SK-N-SH treated with all-trans-retinoic acid at 6 μM for 48 hours (cell line): ENCODE data around the gene LUZP1.

ENCODE experiments used
- ATAC-seq: fragments of 200-7000 bp; cut with Tn5 transposase; 3 replicates; pipeline ENCODE4 v1.9.1; 2020; ENCODE audit warnings: mild to moderate bottlenecking, moderate library complexity
- ARNTL ChIP-seq: fragments of 450-650 bp; formaldehyde crosslinking; IDR thresholded peaks from 2 replicates; pipeline ENCODE4 v1.5.0; 2020; ENCODE audit warnings: low read depth, mild to moderate bottlenecking, moderate library complexity, borderline replicate concordance
- BACH2 ChIP-seq: fragments of 250-450 bp; sonication (Bioruptor Pico); IDR thresholded peaks from 2 replicates; pipeline ENCODE4 v1.9.0; 2021; ENCODE audit warnings: mild to moderate bottlenecking, borderline replicate concordance
- CREB5 ChIP-seq: fragments of 250-450 bp; sonication (Bioruptor Pico); IDR thresholded peaks from 2 replicates; pipeline ENCODE4 v1.5.1; 2020; ENCODE audit warnings: low read depth, mild to moderate bottlenecking, moderate library complexity
- CSDC2 ChIP-seq: fragments of 250-450 bp; sonication (Bioruptor Pico); IDR thresholded peaks from 2 replicates; pipeline ENCODE4 v1.5.0; 2020; ENCODE audit warnings: mild to moderate bottlenecking, moderate library complexity
- CSRNP3 ChIP-seq: fragments of 250-450 bp; sonication (Bioruptor Pico); IDR thresholded peaks from 2 replicates; pipeline ENCODE4 v1.5.1; 2021; ENCODE audit warnings: mild to moderate bottlenecking, moderate library complexity
- ESRRG ChIP-seq: fragments of 250-450 bp; sonication (Bioruptor Pico); IDR thresholded peaks from 2 replicates; pipeline ENCODE4 v1.6.1; 2021; ENCODE audit warnings: mild to moderate bottlenecking
- GLIS3 ChIP-seq: fragments of 250-450 bp; sonication (Bioruptor Pico); IDR thresholded peaks from 2 replicates; pipeline ENCODE4 v1.5.0; 2020; ENCODE audit warnings: mild to moderate bottlenecking, moderate library complexity
- ISL1 ChIP-seq: fragments of 250-450 bp; sonication (Bioruptor Pico); IDR thresholded peaks from 2 replicates; pipeline ENCODE4 v2.1.2; 2022; ENCODE audit warnings: mild to moderate bottlenecking, moderate library complexity
- PATZ1 ChIP-seq: fragments of 250-450 bp; sonication (Bioruptor Pico); IDR thresholded peaks from 2 replicates; pipeline ENCODE4 v1.8.0; 2020; ENCODE audit warnings: mild to moderate bottlenecking, moderate library complexity, borderline replicate concordance
- PPARA ChIP-seq: fragments of 250-450 bp; sonication (Bioruptor Pico); IDR thresholded peaks from 2 replicates; pipeline ENCODE4 v1.5.0; 2020; ENCODE audit warnings: mild to moderate bottlenecking, borderline replicate concordance
- RARB ChIP-seq: fragments of 250-450 bp; sonication (Bioruptor Pico); IDR thresholded peaks from 2 replicates; pipeline ENCODE4 v1.8.0; 2021; ENCODE audit warnings: mild to moderate bottlenecking, moderate library complexity
- SNAI2 ChIP-seq: fragments of 250-450 bp; sonication (Bioruptor Pico); IDR thresholded peaks from 2 replicates; pipeline ENCODE4 v1.5.0; 2020; ENCODE audit warnings: mild to moderate bottlenecking, moderate library complexity
- TCF4 ChIP-seq: fragments of 250-450 bp; sonication (Bioruptor Pico); IDR thresholded peaks from 2 replicates; pipeline ENCODE4 v1.8.0; 2021; ENCODE audit warnings: mild to moderate bottlenecking, moderate library complexity, borderline replicate concordance
- TOX ChIP-seq: fragments of 250-450 bp; sonication (Bioruptor Pico); IDR thresholded peaks from 2 replicates; pipeline ENCODE4 v1.8.0; 2021; ENCODE audit warnings: mild to moderate bottlenecking, moderate library complexity, borderline replicate concordance
- ZC3H10 ChIP-seq: fragments of 250-450 bp; sonication (Bioruptor Pico); IDR thresholded peaks from 2 replicates; pipeline ENCODE4 v1.5.1; 2021; ENCODE audit warnings: mild to moderate bottlenecking, moderate library complexity
- ZFP3 ChIP-seq: fragments of 250-450 bp; sonication (Bioruptor Pico); IDR thresholded peaks from 2 replicates; pipeline ENCODE4 v1.5.0; 2020; ENCODE audit warnings: mild to moderate bottlenecking, moderate library complexity
- ZFP30 ChIP-seq: fragments of 450-650 bp; formaldehyde crosslinking; IDR thresholded peaks from 2 replicates; pipeline ENCODE4 v1.5.0; 2022; ENCODE audit warnings: mild to moderate bottlenecking, moderate library complexity
- ZNF565 ChIP-seq: fragments of 450-650 bp; formaldehyde crosslinking; conservative IDR thresholded peaks from 2 replicates; pipeline ENCODE4 v1.5.0; 2020; ENCODE audit warnings: low read depth, mild to moderate bottlenecking, moderate library complexity
- ZNF70 ChIP-seq: fragments of 450-650 bp; formaldehyde crosslinking; IDR thresholded peaks from 2 replicates; pipeline ENCODE4 v1.5.0; 2020; ENCODE audit warnings: mild to moderate bottlenecking, moderate library complexity
- ZNF8 ChIP-seq: fragments of 450-650 bp; formaldehyde crosslinking; IDR thresholded peaks from 2 replicates; pipeline ENCODE4 v1.5.0; 2020; ENCODE audit warnings: mild to moderate bottlenecking, moderate library complexity
- TF ChIP-seq, protein P1 (sequence below): fragments of 250-450 bp; sonication (Bioruptor Pico); IDR thresholded peaks from 2 replicates; pipeline ENCODE4 v1.5.0; 2020; ENCODE audit warnings: mild to moderate bottlenecking, moderate library complexity

LUZP1 gene

DNA sequence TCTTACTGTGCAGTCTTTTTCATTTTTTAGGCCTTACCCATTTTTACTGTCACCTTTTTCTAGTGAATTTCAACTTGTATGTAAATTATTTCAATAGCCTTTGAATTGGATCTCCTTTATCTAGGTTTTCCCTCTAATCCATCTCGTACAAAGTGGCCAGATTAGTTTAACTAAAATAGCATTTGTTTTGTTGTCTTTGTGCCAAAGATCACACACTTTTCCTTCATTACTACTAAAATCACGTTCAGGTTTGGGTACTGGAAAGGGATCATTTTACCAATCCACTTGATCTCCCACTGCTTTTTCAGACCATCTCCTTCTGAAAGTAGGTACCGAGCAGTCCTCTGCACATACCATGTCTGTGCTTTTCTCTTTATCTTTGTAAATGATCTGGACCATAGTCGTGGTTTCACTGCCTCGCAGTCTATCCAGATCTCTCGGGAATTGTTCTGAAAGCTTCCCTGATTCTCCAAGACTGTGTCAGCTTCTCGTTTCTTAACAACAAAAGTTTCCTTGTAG, 129.3 kb downstream of the LUZP1 start:
- no peak for TF ChIP-seq ZNF565 (CRISPR knock-in tag)
- no peak for TF ChIP-seq GLIS3
- TF ChIP-seq SNAI2 (CRISPR knock-in tag) = no peak
- TF ChIP-seq, protein P1, sequence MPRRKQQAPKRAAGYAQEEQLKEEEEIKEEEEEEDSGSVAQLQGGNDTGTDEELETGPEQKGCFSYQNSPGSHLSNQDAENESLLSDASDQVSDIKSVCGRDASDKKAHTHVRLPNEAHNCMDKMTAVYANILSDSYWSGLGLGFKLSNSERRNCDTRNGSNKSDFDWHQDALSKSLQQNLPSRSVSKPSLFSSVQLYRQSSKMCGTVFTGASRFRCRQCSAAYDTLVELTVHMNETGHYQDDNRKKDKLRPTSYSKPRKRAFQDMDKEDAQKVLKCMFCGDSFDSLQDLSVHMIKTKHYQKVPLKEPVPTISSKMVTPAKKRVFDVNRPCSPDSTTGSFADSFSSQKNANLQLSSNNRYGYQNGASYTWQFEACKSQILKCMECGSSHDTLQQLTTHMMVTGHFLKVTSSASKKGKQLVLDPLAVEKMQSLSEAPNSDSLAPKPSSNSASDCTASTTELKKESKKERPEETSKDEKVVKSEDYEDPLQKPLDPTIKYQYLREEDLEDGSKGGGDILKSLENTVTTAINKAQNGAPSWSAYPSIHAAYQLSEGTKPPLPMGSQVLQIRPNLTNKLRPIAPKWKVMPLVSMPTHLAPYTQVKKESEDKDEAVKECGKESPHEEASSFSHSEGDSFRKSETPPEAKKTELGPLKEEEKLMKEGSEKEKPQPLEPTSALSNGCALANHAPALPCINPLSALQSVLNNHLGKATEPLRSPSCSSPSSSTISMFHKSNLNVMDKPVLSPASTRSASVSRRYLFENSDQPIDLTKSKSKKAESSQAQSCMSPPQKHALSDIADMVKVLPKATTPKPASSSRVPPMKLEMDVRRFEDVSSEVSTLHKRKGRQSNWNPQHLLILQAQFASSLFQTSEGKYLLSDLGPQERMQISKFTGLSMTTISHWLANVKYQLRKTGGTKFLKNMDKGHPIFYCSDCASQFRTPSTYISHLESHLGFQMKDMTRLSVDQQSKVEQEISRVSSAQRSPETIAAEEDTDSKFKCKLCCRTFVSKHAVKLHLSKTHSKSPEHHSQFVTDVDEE (CRISPR knock-in tag) = no peak
- no peak for TF ChIP-seq PATZ1 (CRISPR knock-in tag)
- TF ChIP-seq RARB = no peak
- TF ChIP-seq CSRNP3 (CRISPR knock-in tag) = no peak
- TF ChIP-seq CSDC2 (CRISPR knock-in tag) = no peak
- no peak for TF ChIP-seq ARNTL (CRISPR knock-in tag)
- TF ChIP-seq ISL1 (CRISPR knock-in tag) = no peak
- no peak for TF ChIP-seq ESRRG (CRISPR knock-in tag)
- TF ChIP-seq ZFP3 = no peak
- TF ChIP-seq ZNF70 (CRISPR knock-in tag) = no peak
- TF ChIP-seq CREB5 (CRISPR knock-in tag) = no peak
- no peak for TF ChIP-seq ZFP30 (CRISPR knock-in tag)
- TF ChIP-seq TOX (CRISPR knock-in tag) = no peak
- TF ChIP-seq ZC3H10 = no peak
- ATAC-seq = no peak

- no peak for ATAC-seq
- no peak for TF ChIP-seq ZFP3
- no peak for TF ChIP-seq CSDC2 (CRISPR knock-in tag)
- TF ChIP-seq CREB5 (CRISPR knock-in tag) = no peak
- TF ChIP-seq TOX (CRISPR knock-in tag) = no peak
- no peak for TF ChIP-seq ESRRG (CRISPR knock-in tag)
- no peak for TF ChIP-seq ZC3H10
- no peak for TF ChIP-seq ISL1 (CRISPR knock-in tag)
- TF ChIP-seq BACH2 (CRISPR knock-in tag) = no peak
- no peak for TF ChIP-seq PPARA
- no peak for TF ChIP-seq TCF4 (CRISPR knock-in tag)
- no peak for TF ChIP-seq ZNF70 (CRISPR knock-in tag)
- TF ChIP-seq ZNF8 (CRISPR knock-in tag) = no peak
- TF ChIP-seq, protein P1 (CRISPR knock-in tag) = no peak
Observed at GRCh38 chr1:23037081-23037740, 131.4 kb downstream of the LUZP1 start.
